NOMO-1 (cell line): ENCODE results near the gene AQP1.

Experiments used
- DNase-seq, 2 experiments: peaks; one replicate each; lab custom pipeline; 2025; ENCODE audit not compliant: unreplicated experiment in 2 of 2; lab: John Stamatoyannopoulos, UW

Gene AQP1

DNA sequence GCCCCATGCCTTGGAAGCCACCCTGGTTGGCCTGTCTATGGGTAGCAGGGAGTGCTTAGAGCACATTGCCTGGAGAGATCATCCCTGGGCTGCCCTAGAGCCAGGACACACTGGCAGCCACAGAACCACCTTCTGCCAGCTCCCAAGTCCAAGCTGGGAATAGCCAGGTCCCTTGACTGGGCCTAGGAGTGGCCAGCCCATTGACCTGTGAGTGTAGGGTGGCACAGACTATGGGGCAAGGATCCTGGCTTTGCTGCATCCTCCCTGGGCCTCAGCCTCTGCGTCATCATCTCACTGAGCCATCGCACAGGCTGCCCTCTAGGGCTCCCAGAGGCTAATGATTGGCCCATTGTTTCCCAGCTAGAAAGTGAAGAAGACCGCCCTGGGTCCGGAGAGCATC, 7.0 kb downstream of the AQP1 start:
- no peak for DNase-seq

DNA sequence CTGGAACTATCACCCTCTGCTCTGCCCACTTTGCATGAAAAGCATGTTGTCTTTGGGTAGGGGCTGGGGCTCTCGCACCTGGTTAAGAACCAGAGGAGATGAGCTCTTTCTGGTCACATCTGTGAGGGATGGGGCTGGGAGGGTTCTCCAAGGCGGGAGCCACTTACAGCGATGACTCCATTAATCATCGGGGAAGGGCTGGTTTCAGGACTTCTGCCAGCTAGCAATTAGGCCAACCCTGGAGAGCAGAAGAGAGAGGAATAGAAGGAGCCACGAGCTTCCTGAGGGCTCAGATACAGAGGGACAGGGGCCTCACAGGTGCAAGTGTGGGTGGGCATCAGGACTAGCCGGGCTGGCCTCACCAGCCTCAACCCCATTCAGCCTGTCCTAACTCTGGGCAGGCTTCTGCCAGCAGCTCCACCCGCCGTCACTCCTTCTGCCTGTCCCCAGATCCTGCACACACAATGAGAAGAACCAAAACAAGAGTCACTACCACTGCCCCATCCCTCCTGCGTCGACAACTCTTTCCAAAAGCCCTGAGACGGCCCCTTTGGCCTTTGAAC, 8.4 kb downstream of the AQP1 start:
- no peak for DNase-seq

DNA sequence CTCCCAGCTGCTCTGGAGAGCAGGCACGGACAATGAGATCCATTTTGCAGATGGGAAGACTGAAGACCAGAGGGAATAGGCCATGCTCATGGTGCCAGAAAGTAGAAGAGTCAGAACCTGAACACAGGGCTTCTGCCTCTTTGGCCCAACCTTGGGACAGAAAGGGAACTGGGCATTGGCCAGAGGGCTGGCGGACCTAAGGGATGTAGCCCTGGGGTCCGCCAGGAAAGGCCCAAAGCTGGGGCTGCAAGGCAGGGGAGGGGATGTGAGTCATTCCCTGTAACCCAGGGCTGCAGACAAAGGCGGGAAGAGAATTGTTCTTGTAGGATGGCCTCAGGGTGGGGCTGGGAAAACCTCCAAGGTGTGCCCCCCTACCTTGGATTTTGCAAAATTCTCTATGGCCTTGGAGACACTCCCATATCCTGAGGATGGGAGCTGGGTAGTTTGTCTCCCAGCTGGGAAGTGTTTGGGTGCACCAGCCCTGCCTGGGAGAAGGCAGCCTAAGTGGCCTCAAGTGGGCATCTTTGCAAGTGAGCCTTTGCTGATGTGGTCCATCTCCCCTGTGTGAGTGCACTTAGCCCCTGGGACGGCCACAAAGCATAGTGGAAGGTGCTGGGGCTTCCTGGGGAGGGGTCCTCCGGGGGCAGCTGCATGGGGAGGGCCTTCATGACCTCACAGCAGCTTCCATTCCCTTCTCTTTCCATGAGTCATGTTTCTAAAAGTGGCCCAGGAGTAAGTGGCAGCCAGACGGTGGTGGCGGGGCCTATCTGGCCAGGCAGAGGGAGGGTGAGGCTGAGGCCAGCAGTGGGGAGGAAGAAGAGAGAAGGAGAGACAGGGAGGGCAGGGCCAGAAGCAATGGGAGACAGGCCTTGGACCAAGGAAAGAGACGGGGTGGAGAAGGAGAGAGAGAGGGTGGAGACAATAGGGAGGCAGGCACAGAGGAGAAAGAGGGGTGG, 9.2 kb downstream of the AQP1 start:
- no peak for DNase-seq

DNA sequence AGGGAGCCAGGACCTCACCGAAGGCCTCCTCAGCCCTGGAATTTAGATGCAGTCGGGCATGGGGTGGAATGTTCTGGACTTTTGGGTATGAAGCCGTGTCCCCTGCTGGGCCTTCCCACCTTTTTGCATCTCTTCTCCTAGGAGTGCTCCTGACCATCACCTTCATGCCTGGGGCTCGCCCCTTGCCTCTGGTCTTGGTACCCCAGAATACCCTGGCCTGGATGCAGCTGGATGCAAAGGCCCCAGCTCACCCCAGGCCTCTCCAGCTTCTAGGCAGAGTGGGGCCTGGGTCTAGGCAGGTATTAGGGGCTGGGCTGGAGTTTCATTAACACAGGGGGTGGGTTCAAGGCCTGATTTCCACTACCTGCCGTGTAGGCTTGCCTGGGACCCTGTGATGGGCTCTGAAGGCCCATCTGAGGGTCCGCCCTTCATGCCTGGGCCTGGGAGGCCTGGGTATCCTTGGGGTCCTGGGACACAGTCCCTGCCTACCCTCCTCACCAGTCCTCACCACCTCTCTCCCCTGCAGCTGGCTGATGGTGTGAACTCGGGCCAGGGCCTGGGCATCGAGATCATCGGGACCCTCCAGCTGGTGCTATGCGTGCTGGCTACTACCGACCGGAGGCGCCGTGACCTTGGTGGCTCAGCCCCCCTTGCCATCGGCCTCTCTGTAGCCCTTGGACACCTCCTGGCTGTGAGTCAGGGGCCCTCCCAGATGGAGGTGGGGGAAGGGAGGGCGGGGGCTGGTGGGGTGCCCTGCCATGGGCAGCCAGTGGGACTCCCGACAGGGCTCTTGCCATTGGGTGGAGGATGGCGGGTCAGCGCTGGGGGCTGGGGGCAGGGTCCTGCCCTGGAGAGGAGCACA, 10.1 kb downstream of the AQP1 start:
- DNase-seq, result no peak

DNA sequence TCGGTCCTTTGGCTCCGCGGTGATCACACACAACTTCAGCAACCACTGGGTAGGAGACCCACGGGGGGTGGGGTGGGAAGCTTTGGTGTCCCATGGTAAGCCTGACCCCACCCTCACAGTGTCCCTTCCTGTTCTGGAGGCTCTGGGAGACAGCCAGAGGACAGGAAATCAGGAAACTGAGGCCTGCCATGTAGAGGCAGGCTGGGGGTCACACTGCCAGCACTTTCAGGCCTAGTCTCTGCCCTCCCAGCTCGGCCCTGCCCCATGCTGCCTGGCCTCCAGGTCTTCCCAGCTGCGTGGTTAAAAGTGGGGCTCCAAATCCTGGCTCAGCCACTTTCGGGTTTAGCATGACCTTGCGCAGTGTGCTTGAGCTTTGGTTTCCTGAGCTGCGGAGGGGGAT, 10.9 kb downstream of the AQP1 start:
- no peak for DNase-seq

DNA sequence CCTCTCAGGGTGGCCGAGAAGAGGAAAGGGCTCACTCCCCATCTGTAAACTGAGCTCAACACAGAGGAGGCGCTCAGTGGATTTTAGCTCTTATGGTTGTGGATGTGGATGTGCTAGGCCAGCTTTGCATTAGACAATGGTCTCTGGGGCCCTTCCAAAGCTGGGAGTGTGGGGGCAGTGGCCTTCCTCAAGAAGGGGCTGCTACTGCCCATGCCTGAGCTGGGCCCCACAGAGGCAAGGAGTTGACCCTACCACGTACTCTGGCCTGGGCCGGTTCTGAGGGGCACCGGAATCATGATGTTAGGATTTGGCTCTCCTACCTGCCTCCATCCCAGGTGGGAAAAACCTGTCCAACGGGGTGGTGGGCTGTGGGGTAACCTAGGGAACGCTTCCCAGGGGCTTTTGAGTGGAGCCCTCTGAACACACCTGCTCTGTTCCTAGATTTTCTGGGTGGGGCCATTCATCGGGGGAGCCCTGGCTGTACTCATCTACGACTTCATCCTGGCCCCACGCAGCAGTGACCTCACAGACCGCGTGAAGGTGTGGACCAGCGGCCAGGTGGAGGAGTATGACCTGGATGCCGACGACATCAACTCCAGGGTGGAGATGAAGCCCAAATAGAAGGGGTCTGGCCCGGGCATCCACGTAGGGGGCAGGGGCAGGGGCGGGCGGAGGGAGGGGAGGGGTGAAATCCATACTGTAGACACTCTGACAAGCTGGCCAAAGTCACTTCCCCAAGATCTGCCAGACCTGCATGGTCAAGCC, 11.5 kb downstream of the AQP1 start:
- no peak for DNase-seq

DNA sequence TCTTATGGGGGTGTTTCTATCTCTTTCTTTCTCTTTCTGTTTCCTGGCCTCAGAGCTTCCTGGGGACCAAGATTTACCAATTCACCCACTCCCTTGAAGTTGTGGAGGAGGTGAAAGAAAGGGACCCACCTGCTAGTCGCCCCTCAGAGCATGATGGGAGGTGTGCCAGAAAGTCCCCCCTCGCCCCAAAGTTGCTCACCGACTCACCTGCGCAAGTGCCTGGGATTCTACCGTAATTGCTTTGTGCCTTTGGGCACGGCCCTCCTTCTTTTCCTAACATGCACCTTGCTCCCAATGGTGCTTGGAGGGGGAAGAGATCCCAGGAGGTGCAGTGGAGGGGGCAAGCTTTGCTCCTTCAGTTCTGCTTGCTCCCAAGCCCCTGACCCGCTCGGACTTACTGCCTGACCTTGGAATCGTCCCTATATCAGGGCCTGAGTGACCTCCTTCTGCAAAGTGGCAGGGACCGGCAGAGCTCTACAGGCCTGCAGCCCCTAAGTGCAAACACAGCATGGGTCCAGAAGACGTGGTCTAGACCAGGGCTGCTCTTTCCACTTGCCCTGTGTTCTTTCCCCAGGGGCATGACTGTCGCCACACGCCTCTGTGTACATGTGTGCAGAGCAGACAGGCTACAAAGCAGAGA, 12.2 kb downstream of the AQP1 start:
- no peak for DNase-seq

DNA sequence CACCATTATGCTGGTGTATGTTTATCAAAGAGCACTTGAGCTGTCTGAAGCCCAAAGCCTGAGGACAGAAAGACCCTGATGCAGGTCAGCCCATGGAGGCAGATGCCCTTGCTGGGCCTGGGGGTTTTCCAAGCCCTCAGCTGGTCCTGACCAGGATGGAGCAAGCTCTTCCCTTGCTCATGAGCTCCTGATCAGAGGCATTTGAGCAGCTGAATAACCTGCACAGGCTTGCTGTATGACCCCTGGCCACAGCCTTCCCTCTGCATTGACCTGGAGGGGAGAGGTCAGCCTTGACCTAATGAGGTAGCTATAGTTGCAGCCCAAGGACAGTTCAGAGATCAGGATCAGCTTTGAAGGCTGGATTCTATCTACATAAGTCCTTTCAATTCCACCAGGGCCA, 13.0 kb downstream of the AQP1 start:
- DNase-seq, result no peak

DNA sequence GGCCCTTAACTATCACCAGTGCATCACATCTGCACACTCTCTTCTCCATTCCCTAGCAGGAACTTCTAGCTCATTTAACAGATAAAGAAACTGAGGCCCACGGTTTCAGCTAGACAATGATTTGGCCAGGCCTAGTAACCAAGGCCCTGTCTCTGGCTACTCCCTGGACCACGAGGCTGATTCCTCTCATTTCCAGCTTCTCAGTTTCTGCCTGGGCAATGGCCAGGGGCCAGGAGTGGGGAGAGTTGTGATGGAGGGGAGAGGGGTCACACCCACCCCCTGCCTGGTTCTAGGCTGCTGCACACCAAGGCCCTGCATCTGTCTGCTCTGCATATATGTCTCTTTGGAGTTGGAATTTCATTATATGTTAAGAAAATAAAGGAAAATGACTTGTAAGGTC, 13.5 kb downstream of the AQP1 start:
- DNase-seq, result no peak

DNA sequence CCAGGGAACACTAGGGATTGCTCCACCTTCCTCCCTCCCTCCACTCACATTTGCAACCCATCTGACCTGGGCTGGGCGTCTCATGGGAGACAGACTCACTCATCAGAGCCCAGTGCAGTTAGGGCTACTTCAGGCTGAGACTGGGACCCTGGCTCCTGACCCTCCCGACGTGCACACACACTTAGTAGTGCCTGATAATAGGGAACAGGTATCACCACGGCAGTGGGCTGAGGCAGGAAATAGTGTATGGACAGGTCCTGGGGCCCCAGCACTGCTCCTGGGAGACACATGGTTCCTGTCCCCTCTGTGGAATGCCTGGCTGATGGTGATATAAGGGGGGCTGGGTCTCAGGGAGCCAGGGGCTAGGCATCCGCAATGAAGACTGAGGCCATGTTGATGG, 14.3 kb downstream of the AQP1 start:
- DNase-seq, result no peak

DNA sequence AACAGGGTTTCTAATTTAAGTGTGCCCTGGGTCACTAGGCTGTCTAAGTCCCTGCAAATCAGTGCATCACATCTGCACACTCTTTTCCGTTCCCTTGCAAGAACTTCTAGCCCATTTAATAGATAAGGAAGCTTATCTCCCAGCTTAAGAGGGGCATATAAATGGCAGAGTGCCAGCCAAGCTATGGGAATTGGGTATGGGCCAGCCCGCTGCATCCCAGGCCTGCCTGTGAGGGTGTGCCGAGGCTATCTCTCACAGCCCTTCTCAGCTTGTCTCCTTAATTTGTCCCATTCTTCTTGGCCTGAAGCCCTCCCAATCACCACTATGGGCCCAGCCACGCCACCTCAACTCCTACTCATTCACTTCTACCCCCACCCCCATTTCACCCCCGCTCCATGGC, 14.7 kb downstream of the AQP1 start:
- no peak for DNase-seq

DNA sequence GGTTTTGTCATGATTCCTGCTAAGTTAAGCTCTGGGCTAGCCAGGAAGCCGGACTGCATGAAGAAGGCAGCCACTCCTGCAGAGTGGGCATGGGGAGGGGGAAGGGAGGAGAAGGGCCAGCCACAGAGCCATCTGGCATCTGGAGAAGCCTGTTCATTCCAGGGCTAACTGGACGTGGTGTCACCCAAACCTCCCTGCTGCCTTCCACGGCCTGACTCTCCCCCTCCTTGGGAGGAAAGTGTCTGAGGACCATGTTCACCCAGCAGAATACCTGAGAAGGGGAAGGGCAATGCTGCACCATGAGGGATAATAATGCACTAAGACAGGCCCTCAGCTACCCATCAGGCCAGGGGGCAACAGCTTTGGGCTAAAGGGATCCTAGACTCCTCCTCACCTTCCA, 15.4 kb downstream of the AQP1 start:
- no peak for DNase-seq

DNA sequence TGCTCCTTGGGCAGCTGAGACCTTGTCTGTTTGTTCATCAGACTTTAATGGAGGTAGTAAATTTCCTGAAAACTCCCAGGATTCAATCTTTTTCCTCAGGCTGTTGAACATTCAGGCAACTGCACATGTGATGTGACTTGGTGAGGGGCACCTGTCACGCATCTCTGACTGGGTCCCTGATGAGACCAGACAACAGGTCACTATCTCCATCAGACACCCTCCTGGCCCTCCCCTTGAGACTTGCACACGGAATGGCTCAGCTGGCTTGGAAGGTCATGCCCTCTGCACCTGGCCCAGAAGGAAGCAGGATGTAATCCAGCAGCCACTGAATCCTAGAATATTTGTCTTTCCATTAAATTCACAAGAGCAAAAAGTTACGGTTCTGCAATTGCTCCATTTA, 15.9 kb downstream of the AQP1 start:
- DNase-seq, result no peak

DNA sequence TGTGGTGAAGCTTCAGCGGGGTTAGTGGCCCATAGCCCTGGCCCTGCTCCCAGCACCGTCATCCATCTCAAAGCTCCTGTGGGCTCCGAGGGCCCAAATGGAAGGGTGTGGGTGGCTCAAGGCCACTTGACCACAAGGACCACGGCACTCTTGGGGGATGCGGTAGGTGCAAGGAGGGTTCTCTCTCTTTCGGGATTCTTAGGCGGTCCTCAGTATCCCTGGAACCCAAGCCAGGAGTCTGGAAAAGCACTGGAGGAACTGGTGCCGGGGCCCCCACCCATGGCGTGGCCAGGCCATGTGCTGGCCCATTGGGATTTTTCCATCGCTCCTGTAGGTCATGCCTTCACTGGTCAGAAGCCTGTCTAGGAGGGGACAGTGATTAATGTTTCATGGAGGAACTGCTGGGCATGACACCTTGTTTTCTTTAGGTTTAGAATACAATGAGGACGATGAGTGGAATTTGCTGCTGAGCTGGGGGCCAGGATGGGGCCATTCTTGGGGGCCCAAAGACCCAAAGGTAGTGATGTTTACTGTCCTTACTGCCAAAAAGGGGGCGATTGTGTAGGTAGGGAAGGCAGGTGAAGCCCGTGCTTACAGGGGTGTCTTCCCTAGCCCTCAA, 16.7 kb downstream of the AQP1 start:
- no peak for DNase-seq

DNA sequence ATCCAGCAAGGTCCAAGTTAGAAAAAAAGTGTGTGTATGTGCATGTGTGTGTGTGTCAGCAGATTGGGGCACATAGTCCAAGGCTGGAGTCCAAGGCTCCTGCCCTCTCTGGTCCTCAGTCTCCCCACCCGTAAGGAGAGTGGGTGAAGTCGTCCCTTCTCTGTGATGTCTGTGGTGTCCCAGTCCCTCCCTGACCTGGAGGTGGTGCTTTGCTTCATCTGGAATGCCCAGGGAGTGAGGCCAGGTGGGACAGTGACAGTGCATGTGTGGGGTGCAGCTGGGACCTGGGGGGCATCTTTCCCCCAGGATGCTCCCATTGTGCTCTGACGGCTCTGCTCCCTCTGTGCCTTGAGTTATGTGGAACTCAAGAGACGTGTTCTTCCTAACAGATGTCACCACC, 18.0 kb downstream of the AQP1 start:
- DNase-seq, result no peak

DNA sequence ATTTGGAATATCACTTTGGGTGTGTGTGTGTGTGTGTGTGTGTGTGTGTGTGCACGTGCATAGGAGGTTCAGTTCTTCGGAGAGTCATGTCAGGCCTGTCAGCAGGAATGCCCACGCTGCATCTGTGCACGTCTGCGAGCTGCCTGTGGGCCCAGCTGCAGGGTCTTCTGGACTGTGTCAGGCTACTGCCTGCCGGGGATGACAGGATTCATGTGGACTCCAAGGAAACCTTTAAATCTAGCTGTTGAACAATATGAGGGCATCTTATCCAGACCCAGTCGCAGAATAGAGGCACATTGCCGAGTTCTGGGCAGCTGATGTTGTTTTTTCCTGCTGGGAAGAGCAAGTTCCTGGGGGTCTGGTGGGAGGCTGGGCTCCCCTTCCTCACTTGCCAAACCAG, 19.0 kb downstream of the AQP1 start:
- no peak for DNase-seq

DNA sequence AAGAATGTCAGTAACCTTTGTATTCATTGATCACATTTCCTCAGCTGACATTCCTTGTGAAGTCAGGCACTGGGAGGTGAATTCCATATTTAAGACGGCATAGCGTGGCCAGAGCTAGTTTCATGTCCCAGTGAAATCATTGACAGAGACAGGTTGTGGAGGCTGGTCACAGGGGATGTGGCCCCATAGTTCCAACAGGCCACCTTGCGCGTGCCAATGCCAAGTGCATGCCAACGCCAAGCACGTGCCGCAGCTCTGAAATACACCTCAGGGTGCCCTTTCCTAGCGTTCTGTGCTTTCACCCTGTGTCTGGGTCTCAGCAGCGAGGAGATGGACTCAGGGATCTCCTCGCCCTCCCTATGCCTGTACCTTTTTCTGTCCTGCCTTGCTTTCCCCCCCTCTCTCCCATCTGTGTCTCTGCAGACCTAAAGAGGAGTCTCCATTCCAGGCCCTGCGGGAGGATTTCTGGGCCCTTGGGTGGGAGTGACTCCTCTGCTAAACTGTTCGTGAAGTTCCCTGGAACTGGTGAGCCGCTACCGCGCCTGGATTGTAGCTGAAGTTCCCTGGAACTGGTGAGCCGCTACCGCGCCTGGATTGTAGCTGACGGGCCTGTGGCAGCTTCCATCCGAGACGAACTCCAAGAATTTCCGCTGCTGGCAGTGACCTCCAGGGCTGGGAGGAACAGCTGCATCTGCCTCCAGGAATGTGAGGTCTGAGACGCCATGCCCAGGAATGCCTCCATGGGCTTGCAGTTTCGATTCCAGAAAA, 19.7 kb downstream of the AQP1 start:
- DNase-seq, result no peak

DNA sequence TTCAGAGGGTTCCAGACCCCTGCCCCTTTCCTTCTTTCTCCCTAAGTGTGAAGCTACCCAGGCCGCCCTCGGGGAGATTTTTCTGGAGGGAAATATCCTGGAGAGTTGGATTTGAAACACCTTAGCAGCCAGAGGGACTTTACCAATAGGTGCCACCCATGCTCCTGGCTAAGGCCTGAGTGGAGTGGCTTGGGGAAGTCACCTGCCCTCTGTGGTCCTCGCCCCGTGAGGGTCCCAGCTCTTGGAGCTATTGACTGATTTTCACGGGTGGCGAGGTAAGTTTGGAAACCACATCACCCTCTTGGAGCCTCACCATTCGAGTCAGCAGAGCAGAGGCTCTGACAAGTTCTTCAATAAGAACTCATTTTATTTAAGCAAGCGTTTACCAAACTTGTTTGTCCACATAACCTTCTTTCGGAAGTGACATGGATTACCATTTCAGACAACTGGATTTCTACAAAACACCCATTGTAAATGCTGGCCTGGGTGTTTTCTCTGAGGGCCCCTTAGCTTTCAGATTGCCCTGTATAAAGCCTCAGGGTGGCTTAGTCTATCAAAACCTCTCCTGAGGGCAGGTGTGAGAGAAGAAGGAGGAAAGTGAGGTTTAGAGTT, 20.4 kb downstream of the AQP1 start:
- DNase-seq, result no peak

DNA sequence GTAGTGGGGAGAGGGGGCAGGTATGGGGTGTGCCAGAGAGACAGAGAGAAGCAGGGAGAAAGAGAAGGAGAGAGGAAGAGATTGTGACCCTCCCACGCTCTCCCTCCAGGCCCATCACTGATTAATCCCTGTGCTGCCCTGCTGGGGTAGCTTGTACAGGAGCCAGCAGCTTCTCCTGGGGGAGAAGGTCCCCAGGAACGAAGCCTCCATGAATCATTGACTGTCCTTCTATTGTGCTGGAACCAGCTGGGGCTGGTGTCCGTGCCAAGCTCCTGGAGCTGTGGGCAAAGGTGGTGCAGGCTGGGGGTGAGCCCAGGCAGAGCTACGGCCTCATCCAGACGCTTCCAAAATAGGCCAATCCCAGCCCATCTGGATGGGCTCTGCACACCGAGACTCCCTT, 20.9 kb downstream of the AQP1 start:
- DNase-seq, result no peak
